ENCODE results near the gene FOXA1. TPM values are rescaled to one million over a fixed set of nuclear protein-coding genes. Genes with fewer than 3 reads are reported as not detected.

Gene FOXA1
- total RNA-seq, 1 donor from 2014 or later: 187 TPM

DNA sequence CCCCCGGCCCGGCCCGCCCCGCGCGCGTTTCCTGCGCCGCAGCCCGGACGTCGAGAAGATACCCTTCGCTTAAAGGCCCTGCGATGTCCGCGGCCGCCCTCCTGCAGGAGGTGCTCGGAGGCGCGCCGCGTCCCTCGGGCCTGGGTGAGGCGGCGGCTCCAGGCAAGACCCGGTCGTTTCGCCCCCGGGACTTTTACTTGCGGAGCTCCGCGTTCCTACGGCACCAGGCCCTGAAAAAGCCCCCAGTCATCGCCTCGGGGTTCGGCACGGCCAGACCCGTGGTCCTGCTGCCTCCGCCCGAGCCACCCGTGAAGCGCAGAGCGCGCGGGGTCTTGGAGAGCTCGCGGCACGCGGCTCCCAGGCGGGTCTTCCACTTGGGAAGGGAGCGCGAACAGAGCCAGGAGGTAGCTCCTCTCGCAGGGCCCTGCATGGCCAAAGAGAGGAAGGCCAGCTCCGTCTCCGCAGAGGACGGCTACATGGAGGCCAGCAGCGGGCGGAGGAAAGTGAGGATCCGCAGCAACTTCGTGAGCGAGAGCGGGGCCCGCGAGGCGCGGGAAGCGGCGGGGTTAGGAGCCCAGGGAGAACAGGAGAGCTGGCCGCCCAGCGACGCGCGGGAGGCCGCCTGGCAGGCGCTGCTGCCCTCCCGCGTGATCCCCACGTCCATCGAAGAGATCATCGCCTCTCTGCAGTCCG, 27.3 kb upstream of the FOXA1 start:
- no peak for DNase-seq (ENCODE audit: low spot score, unreplicated experiment)
- TF ChIP-seq, protein P1, sequence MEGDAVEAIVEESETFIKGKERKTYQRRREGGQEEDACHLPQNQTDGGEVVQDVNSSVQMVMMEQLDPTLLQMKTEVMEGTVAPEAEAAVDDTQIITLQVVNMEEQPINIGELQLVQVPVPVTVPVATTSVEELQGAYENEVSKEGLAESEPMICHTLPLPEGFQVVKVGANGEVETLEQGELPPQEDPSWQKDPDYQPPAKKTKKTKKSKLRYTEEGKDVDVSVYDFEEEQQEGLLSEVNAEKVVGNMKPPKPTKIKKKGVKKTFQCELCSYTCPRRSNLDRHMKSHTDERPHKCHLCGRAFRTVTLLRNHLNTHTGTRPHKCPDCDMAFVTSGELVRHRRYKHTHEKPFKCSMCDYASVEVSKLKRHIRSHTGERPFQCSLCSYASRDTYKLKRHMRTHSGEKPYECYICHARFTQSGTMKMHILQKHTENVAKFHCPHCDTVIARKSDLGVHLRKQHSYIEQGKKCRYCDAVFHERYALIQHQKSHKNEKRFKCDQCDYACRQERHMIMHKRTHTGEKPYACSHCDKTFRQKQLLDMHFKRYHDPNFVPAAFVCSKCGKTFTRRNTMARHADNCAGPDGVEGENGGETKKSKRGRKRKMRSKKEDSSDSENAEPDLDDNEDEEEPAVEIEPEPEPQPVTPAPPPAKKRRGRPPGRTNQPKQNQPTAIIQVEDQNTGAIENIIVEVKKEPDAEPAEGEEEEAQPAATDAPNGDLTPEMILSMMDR (IDR thresholded peaks at IDR 0.05; ENCODE audit: unreplicated experiment): no peak

DNA sequence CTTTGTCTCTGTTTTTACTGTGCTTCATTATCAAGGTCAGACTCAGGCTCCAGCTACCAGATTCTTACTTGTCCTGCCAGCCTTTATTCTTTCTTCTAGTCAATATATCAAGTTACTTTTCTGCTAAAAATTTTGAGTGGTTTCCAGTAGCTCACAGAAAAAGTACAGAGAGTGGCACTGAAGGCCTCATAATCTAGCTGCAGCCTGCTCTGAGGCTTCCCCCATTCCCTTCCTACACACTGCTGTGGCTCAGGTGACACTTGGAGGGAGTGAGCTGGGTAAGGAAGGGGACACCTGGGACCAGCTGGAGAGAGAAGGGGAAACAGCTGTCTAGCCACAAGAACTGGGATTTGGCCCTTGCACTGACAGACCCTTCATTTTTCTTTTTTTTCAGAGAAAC, 25.8 kb upstream of the FOXA1 start:
- no peak overlapping the region for H3K27ac Mint-ChIP-seq
- peaks cover 14% of the 10 kb centered on the region for H3K4me1 Mint-ChIP-seq (ENCODE audit: low read depth)
- peaks cover 43% of the 10 kb centered on the region for H3K36me3 Mint-ChIP-seq (ENCODE audit: insufficient read depth)
- peaks cover 4% of the 10 kb centered on the region for H3K9me3 Mint-ChIP-seq (ENCODE audit: low read depth)
- H3K27me3 Mint-ChIP-seq: peaks cover 20% of the 10 kb centered on the region
- TF ChIP-seq, protein P1 (IDR thresholded peaks at IDR 0.05; ENCODE audit: unreplicated experiment): no peak
- H3K4me3 Mint-ChIP-seq (ENCODE audit: low read depth): no peak overlapping the region
- DNase-seq (ENCODE audit: low spot score, unreplicated experiment): no peak

More for the DNA sequence above, 27.3 kb upstream of the FOXA1 start:
- H3K4me3 Mint-ChIP-seq (ENCODE audit: low read depth): peak overlapping the region; percentile 31
- H3K9me3 Mint-ChIP-seq (ENCODE audit: low read depth): no peaks in the 10 kb centered on the region
- no peak overlapping the region for H3K27ac Mint-ChIP-seq
- peaks cover 20% of the 10 kb centered on the region for H3K27me3 Mint-ChIP-seq
- H3K36me3 Mint-ChIP-seq (ENCODE audit: insufficient read depth): peaks cover 42% of the 10 kb centered on the region
- H3K4me1 Mint-ChIP-seq (ENCODE audit: low read depth): peaks cover 14% of the 10 kb centered on the region

- TF ChIP-seq, protein P1 (IDR thresholded peaks at IDR 0.05; ENCODE audit: unreplicated experiment): no peak
- Mint-ChIP-seq H3K27me3 (peaks cover 20% of the 10 kb centered on the region), H3K27ac (no peak overlapping the region)
These were observed 23.5 kb upstream of the FOXA1 start for GRCh38 chr14:37618498-37619028.

GRCh38 chr14:37617864-37618365, 22.9 kb upstream of the FOXA1 start:
- TF ChIP-seq, protein P1 (IDR thresholded peaks at IDR 0.05; ENCODE audit: unreplicated experiment): no peak
- Mint-ChIP-seq H3K27me3 (peaks cover 20% of the 10 kb centered on the region), H3K9me3 (ENCODE audit: low read depth) (peaks cover 23% of the 10 kb centered on the region), H3K4me1 (ENCODE audit: low read depth) (peaks cover 14% of the 10 kb centered on the region), H3K27ac (no peak overlapping the region), H3K36me3 (ENCODE audit: insufficient read depth) (peaks cover 54% of the 10 kb centered on the region), H3K4me3 (ENCODE audit: low read depth) (no peak overlapping the region)
- DNase-seq (ENCODE audit: low spot score, unreplicated experiment): no peak

More at GRCh38 chr14:37618498-37619028, 23.5 kb upstream of the FOXA1 start:
- H3K9me3 Mint-ChIP-seq (ENCODE audit: low read depth): peaks cover 20% of the 10 kb centered on the region
- peaks cover 14% of the 10 kb centered on the region for H3K4me1 Mint-ChIP-seq (ENCODE audit: low read depth)
- H3K4me3 Mint-ChIP-seq (ENCODE audit: low read depth): no peak overlapping the region
- H3K36me3 Mint-ChIP-seq (ENCODE audit: insufficient read depth): peaks cover 52% of the 10 kb centered on the region
- no peak for DNase-seq (ENCODE audit: low spot score, unreplicated experiment)

DNA sequence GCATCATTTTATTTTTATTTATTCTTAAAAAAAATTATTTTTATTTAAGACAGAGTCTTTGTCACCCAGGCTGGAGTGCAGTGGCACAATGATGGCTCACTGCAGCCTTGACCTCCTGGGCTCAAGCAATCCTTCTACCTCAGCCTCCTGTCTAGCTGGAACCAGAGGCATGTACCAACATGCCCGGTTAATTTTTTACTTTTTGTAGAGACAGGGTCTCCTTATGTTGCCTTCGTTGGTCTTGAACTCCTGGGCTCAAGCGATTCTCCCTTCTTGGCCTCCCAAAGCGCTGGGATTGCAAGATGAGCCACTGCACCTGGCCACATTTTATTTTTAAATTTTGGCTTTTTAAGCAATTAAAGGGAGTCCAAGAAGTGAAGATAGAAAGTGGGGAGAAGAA, 21.8 kb upstream of the FOXA1 start:
- H3K4me3 Mint-ChIP-seq (ENCODE audit: low read depth): no peak overlapping the region
- peaks cover 16% of the 10 kb centered on the region for H3K27me3 Mint-ChIP-seq
- DNase-seq (ENCODE audit: low spot score, unreplicated experiment): no peak
- H3K36me3 Mint-ChIP-seq (ENCODE audit: insufficient read depth): peaks cover 61% of the 10 kb centered on the region
- peaks cover 14% of the 10 kb centered on the region for H3K4me1 Mint-ChIP-seq (ENCODE audit: low read depth)
- no peak overlapping the region for H3K27ac Mint-ChIP-seq
- TF ChIP-seq, protein P1 (IDR thresholded peaks at IDR 0.05; ENCODE audit: unreplicated experiment): no peak
- peaks cover 28% of the 10 kb centered on the region for H3K9me3 Mint-ChIP-seq (ENCODE audit: low read depth)

All from progenitor cell of endocrine pancreas (in vitro differentiated cells).